Left ventricle myocardium inferior (tissue), 1 donor: ENCODE measurements around the gene TIFAB. TPM values are rescaled to one million over a fixed set of nuclear protein-coding genes. Genes with fewer than 3 reads are reported as not detected.

Experiments used
- DNase-seq: peaks from one replicate; pipeline ENCODE4 v3.0.0-alpha.2; 2020
- H3K27ac ChIP-seq: fragments of 200-600 bp; replicated peaks from 2 replicates; pipeline ENCODE4 v1.8.0; 2021
- H3K27me3 ChIP-seq: fragments of 200-600 bp; 2 replicates; pipeline ENCODE4 v1.8.0; 2021; ENCODE audit warnings: low read depth
- H3K36me3 ChIP-seq: fragments of 200-600 bp; 2 replicates; pipeline ENCODE4 v1.8.0; 2021
- H3K4me1 ChIP-seq: fragments of 200-600 bp; 2 replicates; pipeline ENCODE4 v1.8.0; 2021
- H3K4me3 ChIP-seq: fragments of 200-600 bp; 2 replicates; pipeline ENCODE4 v1.8.0; 2021; ENCODE audit warnings: mild to moderate bottlenecking, moderate library complexity
- H3K9me3 ChIP-seq: fragments of 200-600 bp; replicated peaks from 2 replicates; pipeline ENCODE4 v1.8.0; 2021
- CTCF ChIP-seq: fragments of 200-600 bp; IDR thresholded peaks from 2 replicates; pipeline ENCODE4 v1.8.0; 2021; ENCODE audit warnings: antibody characterized with exemption, mild to moderate bottlenecking, borderline replicate concordance
- intact Hi-C: fragments of 100-400 bp; cut with micrococcal nuclease; formaldehyde crosslinking; loops from one replicate; pipeline ENCODE4 v1.11.0; 2022
- total RNA-seq: library from RNA; stranded (reverse); fragmentation: NEBNext Ultra II Directional; extraction: Animal tissue kit (Norgen Biotek cat#: 25700); gene quantifications from one replicate; pipeline ENCODE4 v1.2.1, GENCODE V29; 2021
- donor health status: DM: no; HTN: yes; CAD: no; lungs with severe emphysema.

The TIFAB gene
- total RNA-seq, 1 donor from 2014 or later, result not detected

- TF ChIP-seq CTCF, result peak; percentile 89
- Histone ChIP-seq H3K9me3 (no peaks in the 10 kb centered on the region), H3K27ac (no peak overlapping the region), H3K4me3 (peak overlapping the region; percentile 60), H3K4me1 (peaks cover 10% of the 10 kb centered on the region), H3K36me3 (no peaks in the 10 kb centered on the region), H3K27me3 (peaks cover 100% of the 10 kb centered on the region)
- peak; percentile 71 for DNase-seq
- intact Hi-C loops, result loop anchor here (5.0 kb wide), 1 partner anchor 86 kb away; no protein-coding TSS in a partner anchor
Measured at GRCh38 chr5:135466178-135467050, 14.3 kb upstream of the TIFAB start.

- H3K27me3 ChIP-seq, result peaks cover 98% of the 10 kb centered on the region
- peaks cover 10% of the 10 kb centered on the region for H3K4me1 ChIP-seq
- H3K9me3 ChIP-seq, result no peaks in the 10 kb centered on the region
- H3K36me3 ChIP-seq, result no peaks in the 10 kb centered on the region
- no peak overlapping the region for H3K4me3 ChIP-seq
- no peak for DNase-seq
- no peak for TF ChIP-seq CTCF
- H3K27ac ChIP-seq, result no peak overlapping the region
- intact Hi-C loops, result loop anchor here (5.0 kb wide), 1 partner anchor 87 kb away; no protein-coding TSS in a partner anchor
Measured at GRCh38 chr5:135465391-135466122, 13.4 kb upstream of the TIFAB start.

- peaks cover 98% of the 10 kb centered on the region for H3K27me3 ChIP-seq
- no peaks in the 10 kb centered on the region for H3K9me3 ChIP-seq
- DNase-seq, result no peak
- H3K4me1 ChIP-seq, result peaks cover 10% of the 10 kb centered on the region
- no peaks in the 10 kb centered on the region for H3K36me3 ChIP-seq
- peak; percentile 38 for TF ChIP-seq CTCF
- H3K27ac ChIP-seq, result no peak overlapping the region
- intact Hi-C loops, result no loop called here
- H3K4me3 ChIP-seq, result no peak overlapping the region
Measured at GRCh38 chr5:135462304-135462703, 10.2 kb upstream of the TIFAB start.

GRCh38 chr5:135461481-135462151 is 9.5 kb upstream of the TIFAB start:
- Histone ChIP-seq H3K27ac (no peak overlapping the region), H3K9me3 (no peaks in the 10 kb centered on the region), H3K27me3 (peaks cover 97% of the 10 kb centered on the region), H3K4me1 (peaks cover 7% of the 10 kb centered on the region), H3K36me3 (no peaks in the 10 kb centered on the region), H3K4me3 (no peak overlapping the region)
- intact Hi-C loops, result no loop called here
- TF ChIP-seq CTCF, result no peak
- no peak for DNase-seq
